Measurements from ENCODE around the gene ZNF253. TPM values are rescaled to one million over a fixed set of nuclear protein-coding genes. Genes with fewer than 3 reads are reported as not detected.
A peak's percentile ranks its signal among the peaks of the same experiment; 100 is the strongest.
"Not testable (repeated sequence)": the region's sequence is repeated elsewhere in the genome, so short reads cannot be mapped to it uniquely, and the experiment has no call there.

Gene ZNF253
- total RNA-seq, 1 experiment from 2014 or later = 1.6 TPM

DNA sequence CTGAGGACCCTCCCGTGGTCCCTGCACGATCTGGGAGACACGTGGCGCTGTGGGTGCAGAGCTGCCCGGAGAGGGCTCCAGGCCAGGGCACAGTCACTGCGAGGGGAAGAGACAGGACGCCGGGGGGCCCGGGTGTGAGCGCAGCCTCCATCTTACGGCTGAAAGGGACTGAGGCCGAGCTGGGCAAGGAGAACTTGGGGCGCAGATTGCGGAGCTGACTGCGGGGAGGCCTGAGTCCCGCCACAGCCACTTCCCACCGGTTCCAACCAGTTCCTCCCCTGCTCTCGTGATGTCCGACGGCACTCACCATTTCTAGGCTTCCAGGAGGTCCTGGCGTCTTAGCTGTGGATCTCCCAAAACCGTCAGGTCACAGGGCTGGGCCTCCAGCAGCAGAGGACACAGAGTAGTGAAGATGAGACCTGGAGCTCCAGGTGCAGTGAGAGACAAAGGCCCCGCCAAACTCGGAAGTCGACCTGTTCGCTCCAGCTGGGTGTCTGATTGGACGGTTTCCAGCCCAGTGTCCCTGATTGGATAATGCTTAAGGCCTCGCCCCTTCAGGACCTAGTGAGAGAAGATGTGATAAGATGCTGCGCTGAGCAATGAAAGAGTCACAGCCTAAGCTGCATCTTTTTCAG is 4.8 kb upstream of the ZNF253 start:
- H3K36me3 ChIP-seq = no peaks in the 10 kb centered on the region
- H3K4me3 ChIP-seq = no peak overlapping the region
- no peaks in the 10 kb centered on the region for H3K27me3 ChIP-seq (replicated peaks)
- peaks cover 10% of the 10 kb centered on the region; the same call in 1 of the 2 replicates for H3K9me3 ChIP-seq (replicated peaks)
- no peaks in the 10 kb centered on the region for H3K4me1 ChIP-seq (replicated peaks)
- no peak overlapping the region for H3K27ac ChIP-seq
- no peak for DNase-seq (ENCODE audit: low read depth in 1 of 2, low spot score in 2 of 2)

DNA sequence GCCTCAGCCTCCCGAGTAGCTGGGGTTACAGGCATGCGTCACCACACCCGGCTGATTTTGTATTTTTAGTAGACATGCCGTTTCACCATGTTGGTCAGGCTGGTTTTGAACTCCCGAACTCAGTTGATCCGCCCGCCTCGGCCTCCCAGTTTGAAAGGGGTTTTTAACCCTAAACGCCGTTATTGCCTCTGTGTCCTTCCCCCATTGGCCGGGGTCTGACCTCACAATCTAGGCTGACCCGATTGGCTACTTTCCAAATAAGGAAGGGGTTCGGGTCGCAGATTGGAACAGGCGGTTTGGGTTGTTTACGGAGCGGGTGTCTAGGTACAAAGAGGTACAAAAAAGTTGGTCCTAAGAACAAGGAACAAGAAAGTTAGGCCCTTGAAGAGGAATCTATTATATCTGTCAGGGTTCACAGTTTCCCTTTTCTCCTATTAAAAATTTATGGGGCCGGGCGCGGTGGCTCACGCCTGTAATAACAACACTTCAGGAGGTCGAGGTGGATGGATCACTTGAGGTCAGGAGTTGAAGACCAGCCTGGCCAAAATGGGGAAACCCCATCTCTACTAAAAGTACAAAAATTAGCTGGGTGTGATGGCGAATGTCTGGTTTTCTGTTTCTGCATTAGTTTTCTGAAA is 1.0 kb downstream of the ZNF253 start:
- Histone ChIP-seq H3K4me3 (peak overlapping the region; percentile 48), H3K4me1 (replicated peaks) (no peaks in the 10 kb centered on the region), H3K27ac (no peak overlapping the region), H3K36me3 (no peaks in the 10 kb centered on the region; the same call in 1 of the 2 replicates), H3K9me3 (replicated peaks) (peaks cover 9% of the 10 kb centered on the region; the same call in 1 of the 2 replicates), H3K27me3 (replicated peaks) (no peaks in the 10 kb centered on the region)
- no peak for DNase-seq (ENCODE audit: low read depth in 1 of 2, low spot score in 2 of 2)

DNA sequence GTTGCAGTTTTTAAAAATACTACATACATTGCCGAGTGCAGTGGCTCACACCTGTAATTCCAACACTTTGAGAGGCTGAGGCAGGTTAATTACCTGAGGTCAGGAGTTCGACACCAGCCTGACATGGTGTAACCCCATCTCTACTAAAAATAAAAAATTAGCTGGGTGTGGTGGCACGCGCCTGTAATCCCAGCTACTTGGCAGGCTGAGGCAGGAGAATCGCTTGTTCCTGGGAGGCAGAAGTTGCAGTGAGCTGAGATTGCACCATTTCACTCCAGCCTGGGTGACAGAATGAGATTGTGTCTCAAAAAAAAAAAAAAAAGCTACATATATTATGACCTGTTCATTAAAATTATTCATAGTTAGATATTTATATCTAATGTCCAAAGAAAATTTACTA is 4.4 kb downstream of the ZNF253 start:
- not testable (repeated sequence) for H3K27ac ChIP-seq; DNase-seq (ENCODE audit: low read depth in 1 of 2, low spot score in 2 of 2); H3K27me3 ChIP-seq (replicated peaks); H3K36me3 ChIP-seq; H3K9me3 ChIP-seq (replicated peaks); H3K4me1 ChIP-seq (replicated peaks); H3K4me3 ChIP-seq

DNA sequence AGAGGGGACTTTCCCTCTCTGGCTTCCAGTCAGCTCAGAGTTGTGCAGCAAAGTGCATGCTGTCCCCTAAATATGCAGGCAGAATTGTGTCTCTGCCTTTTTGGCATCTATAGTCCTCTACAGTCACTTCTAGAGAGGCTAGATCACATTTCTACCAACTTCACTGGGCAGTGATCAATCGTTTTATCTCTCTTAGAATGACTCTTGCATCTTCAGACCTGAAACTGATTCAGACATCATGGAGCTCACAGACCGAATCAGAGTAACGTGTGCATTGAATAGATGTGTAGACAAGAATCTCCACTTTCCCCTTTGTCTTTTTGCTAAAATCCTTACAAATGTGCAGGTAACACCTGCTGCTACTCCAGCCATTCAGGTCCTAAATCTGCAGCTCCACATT is 6.2 kb downstream of the ZNF253 start:
- Histone ChIP-seq H3K36me3 (no peaks in the 10 kb centered on the region; the same call in 1 of the 2 replicates), H3K4me1 (replicated peaks) (no peaks in the 10 kb centered on the region), H3K27me3 (replicated peaks) (no peaks in the 10 kb centered on the region), H3K9me3 (replicated peaks) (peaks cover 3% of the 10 kb centered on the region; the same call in 1 of the 2 replicates), H3K4me3 (no peak overlapping the region), H3K27ac (no peak overlapping the region)
- no peak for DNase-seq (ENCODE audit: low read depth in 1 of 2, low spot score in 2 of 2)

DNA sequence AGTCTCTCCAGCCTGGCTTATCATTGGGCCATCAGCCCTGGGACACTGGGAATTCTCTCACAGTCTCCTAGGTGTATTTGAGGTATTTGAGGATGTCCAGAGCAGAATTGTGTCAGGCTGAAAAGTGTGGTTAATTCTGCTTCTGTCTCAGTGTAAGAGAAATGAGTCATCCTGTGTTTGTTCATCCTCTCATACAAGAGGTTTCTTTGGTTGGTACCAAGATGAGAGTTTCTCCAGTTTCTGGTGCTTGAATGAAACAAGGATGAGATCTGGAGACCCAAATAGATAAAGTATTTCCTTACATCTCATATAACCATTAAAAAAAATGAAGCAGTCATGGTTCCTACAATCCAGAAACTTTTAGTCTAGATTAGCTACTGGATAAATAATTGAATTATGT is 7.7 kb downstream of the ZNF253 start:
- Histone ChIP-seq H3K4me3 (no peak overlapping the region), H3K27me3 (replicated peaks) (no peaks in the 10 kb centered on the region), H3K4me1 (replicated peaks) (no peaks in the 10 kb centered on the region), H3K27ac (no peak overlapping the region), H3K36me3 (no peaks in the 10 kb centered on the region), H3K9me3 (replicated peaks) (peaks cover 2% of the 10 kb centered on the region; the same call in 1 of the 2 replicates)
- DNase-seq (ENCODE audit: low read depth in 1 of 2, low spot score in 2 of 2) = no peak

DNA sequence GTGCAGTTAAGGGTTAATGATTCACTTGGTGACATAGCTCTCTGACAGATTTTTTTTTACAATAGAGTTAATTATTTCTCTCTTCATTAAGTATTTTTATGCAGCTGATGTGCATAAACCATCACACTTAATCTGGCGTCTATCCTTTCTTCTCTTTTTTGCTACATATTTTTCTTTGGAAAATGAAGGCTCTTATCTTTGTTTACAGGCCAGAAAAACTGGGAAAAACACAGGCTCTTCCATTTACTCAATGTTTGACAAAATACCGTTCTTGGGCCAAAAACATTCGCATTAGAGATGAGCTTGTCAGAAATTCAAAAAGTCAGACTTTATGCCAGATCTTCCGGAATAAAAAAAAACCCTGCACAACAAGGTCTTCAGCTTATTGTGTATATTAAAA is 12.0 kb downstream of the ZNF253 start:
- no peak overlapping the region for H3K4me3 ChIP-seq
- H3K36me3 ChIP-seq = no peaks in the 10 kb centered on the region
- H3K27ac ChIP-seq = no peak overlapping the region
- H3K9me3 ChIP-seq (replicated peaks) = peaks cover 2% of the 10 kb centered on the region; the same call in 1 of the 2 replicates
- H3K4me1 ChIP-seq (replicated peaks) = no peaks in the 10 kb centered on the region
- no peak for DNase-seq (ENCODE audit: low read depth in 1 of 2, low spot score in 2 of 2)
- H3K27me3 ChIP-seq (replicated peaks) = no peaks in the 10 kb centered on the region

DNA sequence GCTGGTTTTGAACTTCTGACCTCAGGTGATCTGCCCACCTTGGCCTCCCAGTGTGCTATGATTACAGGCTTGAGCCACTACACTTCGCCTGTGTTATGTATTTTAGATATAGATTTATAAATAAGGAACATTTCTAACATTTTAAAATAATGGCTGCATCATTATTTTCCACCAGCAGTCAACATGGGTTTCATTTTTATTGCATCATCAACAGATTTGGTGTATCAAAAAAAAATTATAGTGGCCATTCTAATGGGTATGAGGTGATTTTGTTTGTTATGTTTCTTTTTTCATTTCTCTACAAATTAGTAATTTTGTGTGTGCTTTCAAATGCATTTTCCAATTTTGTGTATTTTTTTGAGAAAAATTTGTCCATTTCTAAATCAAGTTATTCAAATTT is 18.9 kb downstream of the ZNF253 start:
- DNase-seq (ENCODE audit: low read depth in 1 of 2, low spot score in 2 of 2) = no peak
- H3K27ac ChIP-seq = no peak overlapping the region

DNA sequence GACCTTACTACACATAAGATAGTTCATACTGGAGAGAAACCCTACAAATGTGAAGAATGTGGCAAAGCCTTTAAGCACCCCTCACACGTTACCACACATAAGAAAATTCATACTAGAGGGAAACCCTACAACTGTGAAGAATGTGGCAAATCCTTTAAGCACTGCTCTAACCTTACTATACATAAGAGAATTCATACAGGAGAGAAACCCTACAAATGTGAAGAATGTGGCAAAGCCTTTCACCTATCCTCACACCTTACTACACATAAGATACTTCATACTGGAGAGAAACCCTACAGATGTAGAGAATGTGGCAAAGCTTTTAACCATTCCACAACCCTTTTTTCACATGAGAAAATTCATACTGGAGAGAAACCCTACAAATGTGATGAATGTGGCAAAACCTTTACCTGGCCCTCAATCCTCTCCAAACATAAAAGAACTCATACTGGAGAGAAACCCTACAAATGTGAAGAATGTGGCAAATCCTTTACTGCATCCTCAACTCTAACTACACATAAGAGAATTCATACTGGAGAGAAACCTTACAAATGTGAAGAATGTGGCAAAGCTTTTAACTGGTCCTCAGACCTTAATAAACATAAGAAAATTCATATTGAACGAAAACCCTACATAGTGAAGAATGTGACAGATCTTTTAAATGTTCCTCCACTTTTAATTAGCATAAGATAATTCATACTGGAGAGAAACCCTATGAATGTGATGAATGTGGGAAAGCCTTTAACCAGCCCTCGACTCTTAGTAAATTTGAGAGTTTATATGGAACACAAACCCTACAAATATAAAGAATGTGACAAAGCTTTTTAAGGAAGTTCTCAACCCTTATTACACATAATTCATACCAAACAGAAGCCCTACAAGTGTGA is 26.6 kb downstream of the ZNF253 start:
- not testable (repeated sequence) for H3K4me3 ChIP-seq; H3K27me3 ChIP-seq (replicated peaks); H3K4me1 ChIP-seq (replicated peaks); H3K9me3 ChIP-seq (replicated peaks); H3K36me3 ChIP-seq; DNase-seq (ENCODE audit: low read depth in 1 of 2, low spot score in 2 of 2); H3K27ac ChIP-seq

More for the DNA sequence above, 18.9 kb downstream of the ZNF253 start:
- no peak overlapping the region for H3K4me3 ChIP-seq
- no peaks in the 10 kb centered on the region for H3K36me3 ChIP-seq
- H3K9me3 ChIP-seq (replicated peaks) = no peaks in the 10 kb centered on the region; the same call in 1 of the 2 replicates
- no peaks in the 10 kb centered on the region for H3K4me1 ChIP-seq (replicated peaks)
- H3K27me3 ChIP-seq (replicated peaks) = no peaks in the 10 kb centered on the region

DNA sequence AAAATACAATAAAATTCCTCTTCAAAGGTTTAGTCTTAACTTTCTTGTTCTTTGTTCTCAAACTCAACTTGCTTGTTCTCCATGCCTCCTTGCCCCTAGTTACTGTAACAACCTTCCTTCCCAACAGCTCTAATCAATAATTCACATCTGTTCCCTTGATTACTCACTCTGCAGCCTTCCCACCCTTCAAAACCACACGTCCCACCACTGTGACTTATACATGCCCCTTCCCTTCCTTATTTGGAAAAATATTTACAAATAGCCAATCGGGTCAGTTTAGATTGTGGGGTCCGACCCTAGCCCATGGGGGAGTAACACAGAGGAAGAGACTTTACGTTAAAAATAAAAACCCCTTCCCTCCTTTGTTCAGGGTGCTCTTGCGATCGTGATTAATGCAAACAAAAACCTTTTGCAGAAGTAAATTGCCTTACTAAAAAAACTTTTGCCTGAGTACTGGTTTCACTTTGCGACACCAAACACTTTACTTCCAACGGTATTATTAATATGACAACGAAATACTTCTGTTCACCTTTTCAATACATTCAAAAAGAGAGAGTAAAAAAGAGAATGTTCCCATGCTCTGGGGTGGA is 34.6 kb downstream of the ZNF253 start:
- H3K9me3 ChIP-seq (replicated peaks) = peaks cover 13% of the 10 kb centered on the region
- no peak for DNase-seq (ENCODE audit: low read depth in 1 of 2, low spot score in 2 of 2)
- H3K36me3 ChIP-seq = peaks cover 5% of the 10 kb centered on the region; the same call in 1 of the 2 replicates
- H3K4me1 ChIP-seq (replicated peaks) = no peaks in the 10 kb centered on the region
- no peaks in the 10 kb centered on the region for H3K27me3 ChIP-seq (replicated peaks)
- peak overlapping the region; percentile 53 for H3K4me3 ChIP-seq
- no peak overlapping the region for H3K27ac ChIP-seq

DNA sequence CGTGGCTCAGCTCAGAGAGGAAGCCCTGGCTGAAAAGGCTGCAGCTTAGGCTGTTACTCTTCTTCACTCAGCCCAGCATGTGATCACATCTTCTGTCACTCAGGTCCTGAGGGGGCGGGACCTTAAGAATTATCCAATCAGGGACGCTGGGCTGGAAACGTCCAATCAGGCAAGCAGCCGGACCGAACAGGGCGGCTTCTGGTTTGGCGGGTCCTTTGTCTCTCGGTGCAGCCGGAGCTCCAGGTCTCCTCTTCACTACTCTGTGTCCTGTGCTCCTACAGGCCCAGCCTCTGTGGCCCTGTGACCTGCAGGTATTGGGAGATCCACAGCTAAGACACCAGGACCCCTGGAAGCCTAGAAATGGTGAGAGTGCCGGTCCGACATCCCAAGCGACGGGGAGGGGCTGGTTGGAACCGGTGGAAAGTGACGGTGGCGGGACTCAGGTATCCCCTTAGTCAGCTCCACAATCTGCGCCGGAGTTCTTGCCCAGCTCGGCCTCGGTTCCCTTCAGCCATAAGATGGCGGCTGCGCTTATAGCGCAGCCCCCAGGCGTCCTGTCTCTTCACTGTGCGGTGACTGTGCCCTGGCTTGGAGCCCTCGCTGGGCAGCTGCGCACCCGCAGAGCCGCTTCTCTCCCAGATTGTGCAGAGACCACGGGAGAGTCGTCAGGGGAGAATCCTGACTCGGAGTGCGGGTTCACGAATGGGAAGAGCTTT is 35.2 kb downstream of the ZNF253 start, which contains the start of gene ZNF93:
Gene ZNF93, plus strand, starts transcription at position 218 of the 716 bp plus-strand sequence. Its CDS starts 143 bp downstream, at position 361.
- Histone ChIP-seq H3K36me3 (peaks cover 5% of the 10 kb centered on the region; the same call in 1 of the 2 replicates), H3K4me1 (replicated peaks) (no peaks in the 10 kb centered on the region), H3K27ac (peak within 1 kb of the TSS; percentile 45), H3K27me3 (replicated peaks) (no peaks in the 10 kb centered on the region), H3K4me3 (peak within 1 kb of the TSS; percentile 53), H3K9me3 (replicated peaks) (peaks cover 13% of the 10 kb centered on the region)
- DNase-seq (ENCODE audit: low read depth in 1 of 2, low spot score in 2 of 2) = peak; percentile 88 to 90

DNA sequence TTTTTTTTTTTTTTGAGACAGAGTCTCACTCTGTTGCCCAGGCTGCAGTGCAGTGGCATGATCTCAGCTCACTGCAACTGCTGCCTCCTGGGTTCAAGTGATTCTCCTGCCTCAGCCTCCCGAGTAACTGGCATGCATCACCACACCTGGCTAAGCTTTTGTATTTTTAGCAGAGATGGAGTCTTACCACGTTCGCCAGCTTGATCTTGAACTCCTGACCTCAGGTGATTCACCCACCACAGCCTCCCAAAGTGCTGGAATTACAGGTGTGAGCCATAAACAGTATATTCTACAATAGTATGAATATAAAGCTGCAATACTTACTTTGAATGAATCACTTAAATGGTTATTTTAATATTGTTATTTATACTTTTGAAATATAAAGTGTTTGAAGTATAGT is 41.9 kb downstream of the ZNF253 start:
- not testable (repeated sequence) for H3K36me3 ChIP-seq; H3K4me3 ChIP-seq; DNase-seq (ENCODE audit: low read depth in 1 of 2, low spot score in 2 of 2); H3K27me3 ChIP-seq (replicated peaks); H3K9me3 ChIP-seq (replicated peaks); H3K4me1 ChIP-seq (replicated peaks); H3K27ac ChIP-seq

DNA sequence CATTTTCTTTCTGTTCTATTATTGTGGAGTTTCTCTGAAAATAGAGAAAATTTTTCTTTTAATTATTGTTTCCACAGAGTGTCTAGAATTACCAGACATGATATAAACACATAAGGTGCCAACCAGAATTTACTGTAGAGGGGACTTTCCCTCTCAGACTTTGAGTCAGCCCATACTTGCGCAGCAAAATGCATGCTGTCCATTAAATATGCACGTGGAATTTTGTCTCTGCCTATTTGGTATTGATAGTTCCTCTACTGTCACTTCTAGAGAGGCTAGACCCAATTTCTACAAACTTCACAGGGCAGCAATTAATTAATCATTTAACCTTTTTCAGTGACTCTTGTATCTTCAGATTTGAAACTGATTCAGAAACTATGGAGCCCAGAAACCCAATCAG is 44.0 kb downstream of the ZNF253 start:
- no peaks in the 10 kb centered on the region for H3K36me3 ChIP-seq
- no peaks in the 10 kb centered on the region for H3K27me3 ChIP-seq (replicated peaks)
- no peak overlapping the region for H3K4me3 ChIP-seq
- DNase-seq (ENCODE audit: low read depth in 1 of 2, low spot score in 2 of 2) = no peak
- H3K27ac ChIP-seq = no peak overlapping the region
- no peaks in the 10 kb centered on the region for H3K4me1 ChIP-seq (replicated peaks)
- H3K9me3 ChIP-seq (replicated peaks) = 0 out of 2 replicates have a peak, but pooled peaks cover 3% of the 10 kb centered on the region

DNA sequence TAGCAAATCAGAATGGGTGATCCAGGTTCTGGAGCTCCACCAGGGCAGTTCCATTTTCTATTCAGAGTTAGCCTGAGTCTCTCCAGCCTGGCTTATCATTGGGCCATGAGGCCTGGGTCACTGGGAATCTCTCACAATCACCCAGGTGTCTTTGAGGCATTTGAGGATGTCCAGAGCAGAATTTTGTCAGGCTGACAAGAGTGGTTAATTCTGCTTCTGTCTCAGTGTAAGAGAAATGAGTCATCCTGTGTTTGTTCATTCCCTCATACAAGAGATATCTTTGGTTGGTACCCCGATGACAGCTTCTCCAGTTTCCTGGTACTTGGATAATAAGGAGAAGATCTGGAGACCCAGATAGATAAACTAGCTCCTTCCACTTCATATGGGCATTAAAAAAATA is 45.5 kb downstream of the ZNF253 start:
- H3K27ac ChIP-seq = no peak overlapping the region
- no peaks in the 10 kb centered on the region for H3K4me1 ChIP-seq (replicated peaks)
- no peaks in the 10 kb centered on the region for H3K36me3 ChIP-seq
- no peak for DNase-seq (ENCODE audit: low read depth in 1 of 2, low spot score in 2 of 2)
- H3K9me3 ChIP-seq (replicated peaks) = 0 out of 2 replicates have a peak, but pooled peaks cover 3% of the 10 kb centered on the region
- H3K27me3 ChIP-seq (replicated peaks) = no peaks in the 10 kb centered on the region
- H3K4me3 ChIP-seq = no peak overlapping the region
